Right forelimb (tissue), 1 donor: ENCODE data around the gene WHAMM.
"Not testable (repeated sequence)": the region's sequence is repeated elsewhere in the genome, so short reads cannot be mapped to it uniquely, and the experiment has no call there.

Experiments used
- DNase-seq: peaks from one replicate; pipeline ENCODE4 v3.0.0-alpha.2; 2018

The WHAMM gene, protein sequence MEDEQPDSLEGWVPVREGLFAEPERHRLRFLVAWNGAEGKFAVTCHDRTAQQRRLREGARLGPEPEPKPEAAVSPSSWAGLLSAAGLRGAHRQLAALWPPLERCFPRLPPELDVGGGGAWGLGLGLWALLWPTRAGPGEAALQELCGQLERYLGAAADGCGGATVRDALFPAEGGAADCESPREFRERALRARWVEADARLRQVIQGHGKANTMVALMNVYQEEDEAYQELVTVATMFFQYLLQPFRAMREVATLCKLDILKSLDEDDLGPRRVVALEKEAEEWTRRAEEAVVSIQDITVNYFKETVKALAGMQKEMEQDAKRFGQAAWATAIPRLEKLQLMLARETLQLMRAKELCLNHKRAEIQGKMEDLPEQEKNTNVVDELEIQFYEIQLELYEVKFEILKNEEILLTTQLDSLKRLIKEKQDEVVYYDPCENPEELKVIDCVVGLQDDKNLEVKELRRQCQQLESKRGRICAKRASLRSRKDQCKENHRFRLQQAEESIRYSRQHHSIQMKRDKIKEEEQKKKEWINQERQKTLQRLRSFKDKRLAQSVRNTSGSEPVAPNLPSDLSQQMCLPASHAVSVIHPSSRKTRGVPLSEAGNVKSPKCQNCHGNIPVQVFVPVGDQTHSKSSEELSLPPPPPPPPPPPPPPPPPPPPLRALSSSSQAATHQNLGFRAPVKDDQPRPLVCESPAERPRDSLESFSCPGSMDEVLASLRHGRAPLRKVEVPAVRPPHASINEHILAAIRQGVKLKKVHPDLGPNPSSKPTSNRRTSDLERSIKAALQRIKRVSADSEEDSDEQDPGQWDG

DNA sequence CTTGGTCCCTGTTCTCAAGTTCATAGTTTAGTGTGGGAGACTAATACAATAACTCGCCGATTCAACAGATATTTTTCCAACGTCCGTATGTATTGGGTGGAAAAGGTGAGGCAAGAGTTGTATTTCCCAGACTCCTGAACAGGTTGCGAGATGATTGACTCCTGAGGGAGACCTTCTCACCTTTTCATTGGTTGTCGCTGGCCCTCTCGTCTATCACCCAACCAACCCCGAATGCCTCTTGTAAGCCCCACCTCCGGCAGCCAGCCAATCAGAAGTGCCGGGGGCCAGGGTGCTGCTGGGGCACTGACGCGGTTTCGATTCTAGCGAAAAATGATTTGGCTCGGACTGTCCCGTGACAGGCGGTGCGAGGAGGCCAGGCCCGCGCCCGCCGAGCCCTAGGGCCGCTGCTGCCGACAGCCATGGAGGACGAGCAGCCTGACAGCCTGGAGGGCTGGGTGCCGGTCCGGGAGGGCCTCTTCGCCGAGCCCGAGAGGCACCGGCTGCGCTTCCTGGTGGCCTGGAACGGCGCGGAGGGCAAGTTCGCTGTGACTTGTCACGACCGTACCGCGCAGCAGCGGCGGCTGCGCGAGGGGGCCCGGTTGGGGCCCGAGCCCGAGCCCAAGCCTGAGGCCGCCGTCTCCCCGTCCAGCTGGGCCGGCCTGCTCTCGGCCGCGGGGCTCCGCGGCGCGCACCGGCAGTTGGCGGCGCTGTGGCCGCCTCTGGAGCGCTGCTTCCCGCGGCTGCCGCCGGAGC lies at the start of gene WHAMM:
WHAMM (plus strand) TSS at position 321 of the 753 bp plus-strand sequence; CDS start at position 420, 99 bp downstream.
- peak; percentile 98 for DNase-seq

DNA sequence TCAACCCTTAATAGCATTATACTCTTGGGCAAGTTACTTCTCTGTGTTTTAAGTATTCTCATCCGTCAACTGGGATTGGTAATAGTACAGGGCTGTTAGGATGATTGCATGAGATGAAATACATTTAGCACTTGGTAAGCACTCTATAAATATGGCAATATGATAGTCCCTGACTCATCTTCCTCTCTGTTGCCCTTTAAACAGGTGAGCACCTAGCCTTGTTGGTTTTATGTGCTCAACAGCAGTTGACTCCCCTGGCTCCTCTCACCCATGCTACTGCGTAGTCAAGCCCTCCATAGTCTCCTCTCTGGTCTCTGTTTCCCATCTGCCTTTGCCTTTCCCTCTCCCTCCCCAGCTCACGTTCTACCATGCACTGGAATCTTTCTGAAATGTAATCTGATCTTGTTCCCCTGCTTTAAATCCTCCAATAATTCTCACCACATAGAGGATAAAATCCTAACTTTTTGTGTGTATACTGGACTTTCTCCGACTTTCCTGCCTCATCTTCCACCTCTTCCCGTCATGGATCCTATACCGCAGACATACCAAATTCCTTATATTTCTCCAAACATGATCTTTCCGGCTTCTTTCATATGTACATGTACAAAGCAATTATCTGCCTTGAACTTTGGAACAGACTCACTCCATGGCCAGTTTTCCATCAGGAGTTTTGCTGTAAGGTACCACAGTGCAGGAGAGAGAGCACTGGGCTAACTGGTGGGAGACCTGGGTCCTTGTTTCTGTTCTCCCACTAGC lies 45.9 kb upstream of the WHAMM start:
- DNase-seq = no peak

DNA sequence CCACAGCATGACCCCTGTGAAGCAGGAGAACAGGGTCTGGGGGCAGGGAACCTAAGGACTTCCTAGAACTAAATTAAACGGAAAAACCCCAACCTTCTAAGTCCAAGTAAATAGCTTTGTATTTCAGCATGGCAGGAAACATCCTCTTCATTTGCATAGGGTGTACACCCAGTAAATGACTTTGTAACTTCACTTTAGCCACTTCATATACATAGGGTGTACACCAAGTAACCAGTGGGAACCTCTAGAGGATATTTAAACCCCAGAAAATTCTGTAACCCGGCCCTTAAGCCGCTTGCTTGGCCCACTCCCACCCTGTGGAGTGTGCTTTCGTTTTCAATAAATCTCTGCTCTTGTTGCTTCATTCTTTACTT lies 45.3 kb upstream of the WHAMM start:
- DNase-seq = no peak

DNA sequence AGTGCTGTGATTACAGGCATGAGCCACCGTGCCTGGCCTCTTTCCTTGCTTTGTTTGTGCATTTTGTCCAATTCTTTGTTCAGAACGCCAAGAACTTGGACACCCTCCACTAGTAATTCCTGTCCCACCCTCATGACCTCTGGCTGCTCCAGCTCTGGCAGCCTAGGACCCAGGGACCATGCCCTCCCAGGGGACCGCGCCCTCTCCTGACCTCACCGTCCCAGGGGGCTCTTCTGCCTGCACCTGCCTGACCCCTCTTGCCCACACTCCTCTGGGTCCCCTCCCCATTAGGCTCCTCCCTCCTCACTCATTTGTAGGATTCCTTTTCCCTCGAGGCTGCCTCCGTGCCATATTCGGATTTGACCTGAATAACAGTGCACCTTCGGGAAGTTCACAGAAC lies 44.7 kb upstream of the WHAMM start:
- DNase-seq = no peak

DNA sequence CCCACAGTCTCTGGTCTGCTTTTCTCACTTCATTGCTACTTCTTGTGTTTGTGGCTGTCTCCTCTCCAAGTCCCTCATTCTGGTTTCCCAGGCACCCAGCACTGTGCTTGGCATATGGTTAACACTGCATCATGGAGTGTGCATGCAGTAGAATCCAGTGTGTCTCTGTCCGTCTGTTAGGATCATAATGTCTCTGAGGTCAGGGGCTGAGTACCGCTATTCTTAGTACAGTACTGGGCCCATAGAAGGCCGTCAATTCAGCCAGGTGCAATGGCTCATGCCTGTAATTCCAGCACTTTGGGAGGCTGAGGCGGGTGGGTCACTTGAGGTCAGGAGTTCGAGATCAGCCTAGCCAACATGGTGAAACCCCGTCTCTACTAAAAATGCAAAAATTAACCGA lies 43.2 kb upstream of the WHAMM start:
- not testable (repeated sequence) for DNase-seq

DNA sequence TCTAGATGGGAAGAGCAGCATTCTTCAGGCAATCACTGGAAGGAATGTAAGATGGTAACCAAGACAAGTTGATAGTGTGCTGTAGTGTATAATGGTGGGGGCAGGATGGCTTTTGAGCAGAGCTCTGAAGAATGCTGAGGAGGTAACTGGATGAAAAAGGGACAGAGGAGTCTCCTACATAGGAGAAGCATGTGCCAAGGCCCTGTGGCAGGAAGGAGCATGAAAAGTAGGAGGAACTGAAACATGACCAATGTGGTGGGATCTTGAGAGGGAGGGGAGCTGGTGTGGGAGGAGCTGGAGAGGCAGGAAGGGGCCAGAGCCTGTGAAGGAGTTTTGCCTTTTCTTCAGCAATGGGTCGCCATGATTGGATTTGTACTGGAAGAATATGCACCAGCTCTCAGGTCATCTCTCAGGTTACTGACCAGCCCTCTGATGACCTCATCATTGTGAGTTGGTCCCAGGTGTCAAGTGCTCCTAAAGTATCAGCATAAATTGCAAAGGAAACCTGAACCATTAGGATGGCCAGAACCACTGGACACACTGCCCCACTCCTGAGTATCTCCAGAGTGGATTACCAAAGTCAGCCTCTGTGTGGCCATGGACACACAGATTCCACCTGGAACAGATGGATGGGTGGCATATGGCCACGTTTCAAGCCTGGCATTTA lies 42.1 kb upstream of the WHAMM start:
- DNase-seq = no peak

DNA sequence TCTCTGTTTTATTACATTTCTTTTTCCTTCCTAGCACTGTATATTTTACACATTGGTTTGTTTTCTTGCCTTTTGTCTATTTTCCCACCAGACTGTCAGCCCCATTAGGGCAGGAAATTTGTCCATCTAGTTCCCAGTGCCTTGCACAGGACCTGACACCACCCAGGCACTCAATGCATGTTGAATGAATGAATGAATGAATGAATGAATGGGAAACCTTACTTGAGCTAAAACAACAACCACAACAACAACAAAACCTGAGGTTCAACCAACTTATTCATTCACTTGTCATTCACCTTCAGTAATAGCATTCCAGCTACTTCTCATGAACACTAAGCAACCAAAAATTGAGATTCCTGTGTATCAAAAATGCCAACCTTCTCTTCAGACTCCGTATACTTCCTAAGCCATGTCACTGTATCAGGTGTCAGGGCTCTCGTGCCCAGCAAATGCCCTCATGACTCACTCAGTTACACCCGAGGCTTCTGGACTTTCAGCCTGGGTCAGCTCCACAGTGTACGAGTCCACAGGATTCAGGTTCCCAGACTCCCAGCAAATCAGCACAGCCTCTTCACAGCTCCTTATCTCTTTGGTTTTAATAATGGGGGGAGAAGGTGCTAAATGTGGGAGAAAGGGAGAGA lies 40.9 kb upstream of the WHAMM start:
- no peak for DNase-seq

DNA sequence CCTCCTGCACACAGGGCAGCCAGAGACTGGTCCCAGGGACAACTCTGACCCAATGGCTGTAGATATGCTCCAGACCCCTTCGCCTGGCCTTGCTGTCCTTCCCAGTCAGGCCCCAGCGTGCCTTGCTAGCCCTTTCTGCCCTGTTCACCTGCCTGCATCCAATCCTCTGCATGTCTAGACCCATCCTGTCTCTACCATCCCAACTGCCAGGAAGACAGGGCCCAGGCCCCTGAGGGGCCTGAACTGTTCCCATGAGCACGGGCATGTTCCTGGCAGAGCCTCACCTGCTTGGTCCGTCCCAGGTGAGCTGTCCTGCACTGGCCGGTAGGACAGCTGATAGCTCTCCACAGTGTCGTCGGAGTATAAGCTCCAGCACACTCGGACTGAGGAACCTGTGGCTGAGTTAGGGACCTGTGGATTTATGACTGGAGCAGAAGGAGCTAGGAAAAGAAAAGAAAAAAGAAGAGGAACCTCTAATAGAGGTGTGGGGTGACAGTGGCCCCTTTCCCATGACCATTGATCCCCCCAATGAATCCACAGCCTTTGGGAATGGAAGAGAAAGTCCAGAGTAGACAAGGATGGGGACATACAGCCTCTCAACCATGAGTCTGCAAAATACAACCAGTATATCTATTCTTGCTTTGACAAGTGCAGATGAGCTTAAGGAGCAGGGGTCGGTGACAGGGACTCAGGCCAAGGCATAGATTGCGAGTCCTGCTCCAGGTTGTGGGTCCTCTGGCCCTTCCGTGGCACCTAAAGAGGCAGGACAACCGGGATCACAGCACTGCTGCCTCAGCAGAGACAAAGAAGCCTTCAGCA lies 37.4 kb upstream of the WHAMM start:
- DNase-seq = no peak

DNA sequence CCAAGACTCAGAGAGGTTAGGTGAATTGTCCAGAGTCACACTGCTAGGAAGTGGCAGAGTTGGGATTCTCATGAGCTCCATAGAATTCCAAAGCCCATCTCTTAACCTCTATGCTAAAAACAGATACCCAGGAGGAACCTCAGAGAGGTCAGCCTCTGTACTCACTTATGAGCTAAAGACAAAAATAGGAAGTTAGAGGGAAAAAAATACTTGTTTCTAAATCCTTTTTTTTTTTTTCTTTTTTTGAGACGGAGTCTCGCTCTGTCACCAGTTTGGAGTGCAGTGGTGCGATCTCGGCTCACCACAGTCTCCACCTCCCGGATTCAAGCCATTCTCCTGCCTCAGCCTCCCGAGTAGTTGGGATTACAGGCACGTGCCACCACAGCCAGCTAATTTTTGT lies 34.9 kb upstream of the WHAMM start:
- no peak for DNase-seq

DNA sequence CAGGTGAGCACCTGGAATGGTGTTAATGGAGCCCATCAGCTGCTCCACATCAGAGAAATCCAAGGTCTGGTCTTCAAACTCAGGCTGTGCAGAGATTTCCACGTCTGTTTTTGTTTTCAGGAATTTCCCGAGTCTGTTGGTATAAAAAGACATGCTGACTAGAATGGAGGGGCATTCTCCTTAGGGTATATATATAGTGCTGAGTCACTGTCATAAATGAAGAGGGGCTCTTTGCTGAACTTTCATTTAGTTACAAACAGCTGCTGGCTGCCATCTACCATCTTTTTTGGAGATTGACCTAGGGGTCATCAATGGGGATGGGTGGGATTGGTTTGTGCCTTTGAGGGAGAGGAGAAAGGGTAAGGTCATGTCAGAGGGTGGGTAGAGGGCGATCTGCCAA lies 30.7 kb upstream of the WHAMM start:
- DNase-seq = no peak

DNA sequence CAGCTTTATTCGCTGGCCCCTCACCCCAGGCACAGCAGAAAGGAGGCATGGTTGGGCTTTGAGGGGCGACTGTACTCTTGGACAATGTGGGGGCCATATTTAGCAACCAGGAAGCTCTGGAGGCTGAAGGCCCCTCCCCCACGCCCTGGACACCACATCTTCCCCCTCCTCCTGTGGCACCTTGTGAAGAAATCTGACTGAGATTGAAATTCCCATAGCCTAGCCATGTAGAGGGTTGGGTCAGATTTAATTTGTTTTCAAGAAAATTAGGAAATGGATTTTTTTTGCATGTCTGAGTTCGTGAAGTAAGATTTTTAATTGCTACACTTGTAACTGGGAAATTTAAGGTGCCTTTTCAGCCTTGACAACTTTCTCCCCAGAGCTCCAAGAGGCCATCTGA lies 28.1 kb upstream of the WHAMM start:
- DNase-seq = no peak

DNA sequence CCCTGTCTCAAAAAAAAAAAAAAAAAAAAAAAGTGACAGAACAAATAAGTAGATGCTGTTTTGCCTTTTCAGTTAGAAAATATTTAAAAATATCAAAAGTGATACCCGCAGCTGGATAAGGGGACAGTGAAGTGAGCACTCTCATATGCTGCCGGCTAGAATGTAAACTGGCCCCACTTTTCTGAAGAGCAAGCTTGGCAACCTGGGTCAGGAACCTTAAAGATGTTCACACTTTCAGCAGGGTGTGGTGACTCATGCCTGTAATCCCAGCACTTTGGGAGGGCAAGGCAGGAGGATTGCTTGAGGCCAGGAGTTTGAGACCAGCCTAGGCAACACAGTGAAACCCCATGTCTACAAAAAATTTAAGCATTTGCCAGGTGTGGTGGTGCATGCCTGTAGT lies 20.9 kb upstream of the WHAMM start:
- DNase-seq = no peak

DNA sequence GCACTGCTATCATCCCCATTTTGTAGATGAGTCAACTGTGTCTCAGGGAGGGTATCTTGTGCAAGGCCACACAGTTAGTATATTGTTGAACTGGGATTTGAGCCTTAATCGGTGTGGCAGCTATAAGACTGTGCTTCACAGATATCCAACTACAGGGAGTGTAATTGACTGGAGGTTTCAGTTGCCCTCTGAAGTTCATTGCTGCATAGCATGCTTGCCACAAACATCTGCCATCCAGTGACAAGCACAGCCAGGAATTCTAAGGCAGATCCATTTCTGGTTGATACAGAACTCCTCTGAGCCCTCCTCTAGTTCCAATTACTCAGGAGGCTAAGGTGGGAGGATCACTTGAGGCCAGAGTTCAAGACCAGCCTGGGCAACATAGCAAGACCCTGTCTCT lies 19.9 kb upstream of the WHAMM start:
- no peak for DNase-seq

DNA sequence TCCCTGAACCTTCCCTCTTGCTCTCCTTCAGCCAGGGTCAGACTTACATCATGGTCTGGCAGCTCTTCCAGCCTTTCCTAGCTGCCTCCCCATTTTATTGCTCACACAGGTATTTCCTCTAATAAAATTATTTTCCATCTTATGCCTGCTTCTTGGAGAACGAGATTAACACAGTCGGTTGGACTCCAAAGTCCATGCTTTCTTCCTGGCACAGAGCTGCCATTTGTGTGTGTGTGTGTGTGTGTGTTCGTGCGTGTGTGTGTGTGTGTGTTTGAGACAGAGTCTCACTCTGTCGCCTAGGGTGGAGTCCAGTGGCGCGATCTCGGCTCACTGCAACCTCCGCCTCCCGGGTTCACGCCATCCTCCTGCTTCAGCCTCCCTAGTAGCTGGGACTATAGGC lies 19.1 kb upstream of the WHAMM start:
- no peak for DNase-seq

DNA sequence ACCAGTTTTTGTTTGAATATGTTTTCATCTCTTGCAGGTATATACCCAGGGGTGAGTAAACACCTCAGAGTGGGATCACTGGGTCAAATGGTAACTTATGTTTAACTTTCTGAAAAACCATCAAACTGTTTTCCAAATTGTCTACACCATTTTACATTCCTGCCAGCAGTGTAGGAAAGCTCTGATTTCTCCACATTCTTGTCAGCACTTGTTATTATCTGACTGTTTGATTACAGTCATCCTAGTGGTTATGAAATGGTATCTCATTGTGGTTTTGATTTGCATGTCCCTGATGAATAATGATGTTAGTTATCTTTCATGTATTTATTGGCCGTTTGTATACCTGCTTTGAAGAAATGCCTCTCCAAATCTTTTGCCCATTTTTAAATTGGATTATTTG lies 17.4 kb upstream of the WHAMM start:
- DNase-seq = no peak

DNA sequence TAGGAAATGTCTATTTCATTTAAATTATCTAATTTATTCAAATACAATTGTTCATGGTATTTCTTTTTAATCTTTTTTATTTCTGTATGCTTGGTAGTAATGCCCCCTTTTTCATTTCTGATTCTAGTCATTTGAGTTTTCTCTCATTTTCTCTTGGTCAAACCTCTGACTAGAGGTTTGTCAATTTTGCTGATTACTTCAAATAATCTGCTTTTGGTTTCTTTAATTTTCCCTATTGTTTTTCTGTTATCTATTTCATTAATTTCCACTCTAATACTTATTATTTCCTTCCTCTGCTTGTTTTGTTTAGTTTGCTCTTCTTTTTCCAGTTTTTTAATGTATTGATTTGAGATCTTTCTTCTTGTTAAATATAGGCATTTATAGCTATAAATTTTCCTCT lies 15.7 kb upstream of the WHAMM start:
- DNase-seq = no peak

DNA sequence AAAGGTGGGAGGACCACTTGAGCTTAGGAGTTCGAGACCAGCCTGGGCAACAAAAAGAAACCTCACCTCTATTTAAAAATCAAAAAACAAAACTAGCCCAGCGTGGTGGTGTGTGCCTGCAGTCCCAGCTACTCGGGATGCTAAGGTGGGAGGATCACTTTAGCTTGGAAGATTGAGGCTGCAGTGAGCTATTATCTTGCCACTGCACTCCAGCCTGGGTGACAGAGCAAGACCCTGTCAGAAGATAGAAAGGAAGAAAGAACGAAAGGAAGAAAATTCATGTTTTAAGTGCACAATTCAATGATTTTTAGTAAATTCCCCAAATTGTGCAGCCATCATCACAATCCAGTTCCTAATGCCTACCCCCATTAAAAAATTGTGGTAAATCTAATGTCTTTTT lies 11.3 kb upstream of the WHAMM start:
- DNase-seq = no peak

DNA sequence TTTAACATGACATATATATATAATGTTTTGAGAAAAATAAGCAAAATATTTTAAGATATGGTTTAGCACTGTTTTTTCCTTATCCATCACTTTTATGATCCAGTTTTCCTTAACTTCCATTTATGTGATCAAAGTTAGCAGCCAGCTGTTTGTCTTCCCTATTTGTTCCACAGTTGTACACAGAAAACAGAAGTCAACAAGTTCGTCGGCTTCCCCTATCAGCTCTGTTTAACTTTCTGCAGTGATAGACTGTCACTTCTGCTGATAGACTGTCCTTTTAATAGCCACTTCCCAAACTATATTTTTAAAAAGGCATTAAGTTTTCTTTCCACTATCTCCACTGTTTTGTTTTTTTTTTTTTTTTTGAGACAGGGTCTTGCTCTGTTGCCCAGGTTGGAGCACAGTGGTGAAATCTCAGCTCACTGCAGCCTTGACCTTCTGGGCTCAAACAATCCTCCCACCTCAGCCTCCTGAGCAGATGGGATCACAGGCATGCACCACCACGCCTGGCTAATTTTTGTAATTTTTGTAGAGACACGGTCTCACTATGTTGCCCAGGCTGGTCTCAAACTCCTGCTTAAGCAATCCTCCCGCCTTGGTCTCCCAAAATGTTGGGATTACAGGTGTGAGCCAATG lies 10.8 kb upstream of the WHAMM start:
- DNase-seq = no peak

DNA sequence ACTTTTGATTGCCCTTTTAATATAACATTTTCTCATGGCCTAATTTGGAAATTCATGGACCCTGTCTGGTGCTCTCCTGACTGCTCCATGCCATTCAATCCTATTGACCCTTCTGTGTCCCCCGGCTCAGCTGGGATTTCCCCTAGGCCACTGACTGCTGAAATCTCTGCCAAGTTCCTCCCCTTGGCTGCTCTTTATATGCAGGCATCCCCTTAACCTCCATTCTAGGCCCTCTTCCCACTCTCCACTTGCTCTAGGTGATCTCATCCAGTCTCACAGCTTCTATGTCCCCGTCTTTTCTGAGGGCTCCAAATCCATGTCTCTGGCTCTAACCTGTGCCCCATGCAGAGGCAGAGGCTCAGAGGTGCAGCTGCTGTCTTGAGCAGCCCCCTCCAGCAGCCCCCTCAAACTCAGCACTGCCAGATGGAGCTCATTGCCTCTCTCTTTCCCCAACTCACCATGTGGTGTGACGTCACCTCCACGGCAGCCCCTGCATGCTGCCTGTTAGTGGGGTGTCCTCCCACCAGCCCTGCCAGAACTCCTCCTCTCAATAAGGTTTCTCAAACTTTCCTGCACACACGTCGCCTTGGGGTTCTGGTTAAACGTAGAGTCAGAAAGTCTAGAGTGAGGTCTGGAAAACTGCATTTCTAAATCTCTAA lies 10.1 kb upstream of the WHAMM start:
- DNase-seq = no peak

DNA sequence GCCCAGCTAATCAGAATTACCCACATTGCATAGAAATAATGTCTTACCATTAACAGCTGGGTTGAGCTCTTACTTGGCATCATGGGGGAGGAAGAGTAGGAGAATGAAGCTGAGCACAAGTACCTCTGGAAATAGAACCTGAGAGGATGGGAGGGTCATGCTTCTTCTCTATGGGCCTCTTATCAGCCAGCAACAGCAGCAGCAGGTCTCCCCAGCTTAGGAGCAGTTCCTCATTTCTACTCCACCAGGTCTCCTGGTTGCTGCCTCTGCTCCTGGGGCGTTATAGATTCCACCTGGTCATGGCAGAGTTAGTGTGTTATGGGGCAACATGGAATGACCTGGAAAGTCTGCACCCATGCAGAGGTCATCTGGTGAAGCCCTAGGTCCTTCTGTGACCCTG lies 6.9 kb upstream of the WHAMM start:
- no peak for DNase-seq
